Measurements from ENCODE around the gene FOXN3.

DNA sequence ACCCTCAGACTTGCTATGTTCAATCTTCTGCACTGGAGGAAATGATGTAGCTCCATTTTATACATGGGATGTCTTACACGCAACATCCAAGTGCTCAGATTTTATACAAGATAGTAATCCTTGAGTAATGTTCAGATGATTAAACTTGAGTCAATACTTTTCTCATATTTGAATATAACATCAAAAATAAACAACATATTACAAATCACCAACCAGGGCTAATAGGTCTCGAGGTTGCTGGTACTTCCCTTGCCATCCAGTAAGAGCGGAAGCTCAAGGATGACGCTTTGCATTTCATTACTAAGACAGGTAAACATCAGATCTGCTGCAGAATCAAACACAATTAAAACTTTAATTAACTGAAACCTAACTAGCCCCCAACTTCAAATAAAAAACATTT, 97.3 kb downstream of the FOXN3 start:
- TF ChIP-seq POLR2A (IDR thresholded peaks at IDR 0.05) = no peak
- TF ChIP-seq, protein P1, sequence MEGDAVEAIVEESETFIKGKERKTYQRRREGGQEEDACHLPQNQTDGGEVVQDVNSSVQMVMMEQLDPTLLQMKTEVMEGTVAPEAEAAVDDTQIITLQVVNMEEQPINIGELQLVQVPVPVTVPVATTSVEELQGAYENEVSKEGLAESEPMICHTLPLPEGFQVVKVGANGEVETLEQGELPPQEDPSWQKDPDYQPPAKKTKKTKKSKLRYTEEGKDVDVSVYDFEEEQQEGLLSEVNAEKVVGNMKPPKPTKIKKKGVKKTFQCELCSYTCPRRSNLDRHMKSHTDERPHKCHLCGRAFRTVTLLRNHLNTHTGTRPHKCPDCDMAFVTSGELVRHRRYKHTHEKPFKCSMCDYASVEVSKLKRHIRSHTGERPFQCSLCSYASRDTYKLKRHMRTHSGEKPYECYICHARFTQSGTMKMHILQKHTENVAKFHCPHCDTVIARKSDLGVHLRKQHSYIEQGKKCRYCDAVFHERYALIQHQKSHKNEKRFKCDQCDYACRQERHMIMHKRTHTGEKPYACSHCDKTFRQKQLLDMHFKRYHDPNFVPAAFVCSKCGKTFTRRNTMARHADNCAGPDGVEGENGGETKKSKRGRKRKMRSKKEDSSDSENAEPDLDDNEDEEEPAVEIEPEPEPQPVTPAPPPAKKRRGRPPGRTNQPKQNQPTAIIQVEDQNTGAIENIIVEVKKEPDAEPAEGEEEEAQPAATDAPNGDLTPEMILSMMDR (IDR thresholded peaks at IDR 0.05 in 4 of 5, conservative IDR thresholded peaks at IDR 0.05 in 1 of 5) = no peak

Data from gastrocnemius medialis (tissue), 4 donors.